Posterior vena cava (tissue), 2 donors: ENCODE data around the gene PDE5A. TPM values are rescaled to one million over a fixed set of nuclear protein-coding genes. Genes with fewer than 3 reads are reported as not detected.
A peak's percentile ranks its signal among the peaks of the same experiment; 100 is the strongest.
"Not testable (repeated sequence)": the region's sequence is repeated elsewhere in the genome, so short reads cannot be mapped to it uniquely, and the experiment has no call there.

ENCODE experiments used
- DNase-seq: peaks from one replicate; pipeline ENCODE4 v3.0.0-alpha.2; 2020; ENCODE audit warnings: low spot score
- intact Hi-C, 2 donors: fragments of 100-400 bp; cut with DNase I; formaldehyde crosslinking; loops; one replicate each; pipeline versions ENCODE4 v1.14.1 to v1.14.2; 2022 to 2023
- total RNA-seq, 2 donors: library from RNA; stranded (reverse); fragmentation: NEBNext Ultra II Directional; extraction: Animal tissue kit (Norgen Biotek cat#: 25700); gene quantifications; one replicate each; pipeline ENCODE4 v1.2.1, GENCODE V29; 2021
- donor health status: DM: yes; HTN: yes; CAD: no.
- donor health status: DM: yes; HTN: yes; CAD: no.

PDE5A gene
- total RNA-seq, 2 donors from 2014 or later: 80.4 to 87.1 TPM

- no peak for DNase-seq
- intact Hi-C loops: no loop called here
These were observed 19.8 kb upstream of the PDE5A start for GRCh38 chr4:119648398-119648797.

DNA sequence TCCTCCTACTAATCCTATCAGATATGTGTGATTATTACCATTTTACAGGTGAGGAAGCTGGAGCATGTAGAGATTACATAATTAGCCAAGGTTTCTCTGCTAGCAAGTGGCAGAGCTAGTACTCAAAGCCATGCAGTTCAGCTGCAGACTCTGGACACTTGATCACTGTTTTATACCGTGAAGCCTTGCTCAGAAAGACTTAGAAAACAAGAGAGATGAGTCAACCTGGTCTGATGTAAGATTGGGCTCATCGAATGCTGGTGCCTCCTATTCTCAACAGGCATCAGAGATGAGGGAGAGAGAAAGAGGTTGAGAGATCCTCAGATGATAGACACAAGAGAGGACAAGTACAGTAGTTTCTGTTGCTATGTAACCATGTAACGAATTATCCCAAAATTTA, 19.0 kb upstream of the PDE5A start:
- DNase-seq: no peak
- intact Hi-C loops: no loop called here

- intact Hi-C loops: no loop called here
- DNase-seq: no peak
These were observed 17.9 kb upstream of the PDE5A start for GRCh38 chr4:119646347-119647071.

DNA sequence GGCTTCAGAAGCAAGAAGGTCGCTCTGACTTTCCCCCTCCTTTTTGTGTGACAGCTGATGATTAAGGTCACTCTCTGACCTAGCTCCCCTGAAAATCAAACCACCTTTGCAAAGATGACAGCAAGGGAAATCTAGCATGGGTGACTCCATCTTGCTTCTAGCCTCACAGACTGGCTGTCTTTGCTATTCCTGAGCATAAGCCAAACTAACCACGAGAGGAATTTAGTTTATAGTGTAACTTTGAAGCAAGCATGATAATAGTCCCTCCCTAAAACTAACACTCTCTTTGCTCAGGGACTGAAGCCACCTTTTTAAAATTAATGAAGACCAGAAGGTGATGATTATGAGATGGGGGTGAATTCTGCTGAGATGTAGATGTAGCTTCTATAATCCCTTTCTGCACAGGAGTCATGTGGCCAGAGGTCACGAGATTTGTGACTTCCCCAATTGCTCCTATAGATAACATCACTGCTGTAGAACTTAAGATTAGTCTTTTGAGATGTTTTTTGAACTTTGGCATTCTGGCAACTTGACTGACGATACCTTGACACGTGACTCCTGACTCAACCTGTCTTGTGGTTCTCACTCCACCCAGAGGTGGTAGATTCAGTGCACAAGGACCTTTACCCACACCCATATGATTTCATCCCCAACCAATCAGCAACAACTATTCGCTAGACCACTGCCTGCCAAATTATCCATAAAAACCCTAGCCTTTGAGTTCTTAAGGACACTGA, 14.9 kb upstream of the PDE5A start:
- intact Hi-C loops: no loop called here
- DNase-seq: no peak

DNA sequence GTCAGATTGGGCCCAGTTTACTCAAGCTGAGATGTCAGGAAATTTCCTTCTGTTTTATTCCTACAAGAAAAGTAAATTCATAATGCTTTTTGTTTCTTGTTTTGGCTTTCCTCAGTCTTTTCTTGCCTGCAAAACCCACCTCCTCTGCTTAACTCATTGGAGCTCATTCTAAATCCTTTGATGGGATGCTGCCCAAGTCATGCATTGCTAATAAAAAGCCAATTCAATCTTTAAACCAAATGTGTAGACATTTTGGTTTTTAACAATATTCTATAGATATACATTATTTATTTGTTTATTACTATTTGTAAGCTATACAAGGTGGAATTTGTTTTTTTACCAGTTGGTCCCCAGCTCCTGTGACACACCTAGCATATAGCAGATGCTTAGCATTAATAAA, 13.2 kb upstream of the PDE5A start:
- intact Hi-C loops: no loop called here
- DNase-seq: no peak

DNA sequence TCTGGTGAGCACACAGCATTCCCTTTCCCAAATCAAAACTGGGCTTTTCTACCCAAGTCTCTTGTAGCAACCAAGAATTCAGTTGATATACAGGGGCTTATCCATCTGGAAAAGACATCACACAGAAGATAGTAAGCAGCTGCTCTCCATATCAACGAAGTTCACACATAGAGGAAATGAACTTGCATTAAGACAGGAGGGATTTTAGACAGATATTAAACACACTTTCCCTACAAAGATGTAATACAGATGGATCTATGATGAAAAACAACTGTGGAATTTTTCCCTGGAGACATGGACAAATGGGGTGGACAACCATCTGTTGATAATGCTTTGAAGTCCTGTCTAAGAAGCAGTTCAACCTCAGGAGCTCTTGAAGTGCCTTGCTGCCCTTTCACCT, 9.8 kb upstream of the PDE5A start:
- intact Hi-C loops: no loop called here
- DNase-seq: no peak

- DNase-seq, intact Hi-C loops: not testable (repeated sequence)
These were observed 8.2 kb upstream of the PDE5A start for GRCh38 chr4:119636851-119637250.

DNA sequence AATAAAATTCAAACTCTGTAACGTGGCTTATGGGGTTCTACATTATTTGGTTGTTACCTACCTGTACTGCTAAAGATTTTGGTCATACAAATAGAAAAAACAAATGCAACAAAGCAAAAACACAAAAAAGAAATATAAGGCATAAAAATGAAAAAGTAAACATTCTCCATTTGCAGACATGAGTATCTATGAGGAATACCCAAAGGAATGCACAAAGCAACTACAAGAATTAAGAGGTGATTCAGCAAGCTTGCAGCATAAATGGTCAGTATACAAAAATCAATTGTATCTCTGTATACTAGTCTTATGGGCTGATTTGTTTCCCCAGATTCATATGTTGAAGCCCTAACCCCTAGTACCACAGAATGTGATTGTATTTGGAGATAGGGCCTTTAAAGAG, 3.6 kb upstream of the PDE5A start:
- DNase-seq: no peak
- intact Hi-C loops: no loop called here

DNA sequence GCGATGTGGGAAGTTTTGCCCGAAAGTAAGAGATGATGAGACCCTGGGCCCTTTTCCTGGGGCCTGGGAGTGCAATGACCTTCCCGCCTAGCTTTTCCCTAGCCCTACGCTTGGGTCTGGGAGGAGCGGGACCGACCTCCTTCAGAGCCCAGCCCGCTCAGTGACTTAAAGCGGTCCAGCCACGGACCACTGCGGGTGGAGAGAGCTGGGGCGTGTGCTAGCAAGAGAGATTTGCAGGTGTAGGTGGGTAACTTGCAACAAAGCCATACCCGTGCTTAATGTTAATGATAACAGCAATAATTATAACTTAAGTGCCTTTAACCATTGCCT, 503 bp upstream of the PDE5A start:
- intact Hi-C loops: loop anchor here (2.0 to 10.0 kb wide), 4 partner anchors 64 to 422 kb away; no protein-coding TSS in a partner anchor
- DNase-seq: no peak

GRCh38 chr4:119627267-119628255, 1.0 kb downstream of the PDE5A start:
- intact Hi-C loops: loop anchor here (2.0 to 10.0 kb wide), 4 partner anchors 63 to 423 kb away; no protein-coding TSS in a partner anchor

GRCh38 chr4:119626943-119627266, 1.7 kb downstream of the PDE5A start:
- no peak for DNase-seq
- intact Hi-C loops: loop anchor here (5.0 to 10.0 kb wide), 3 partner anchors 62 to 420 kb away; no protein-coding TSS in a partner anchor

More at GRCh38 chr4:119627267-119628255, 1.0 kb downstream of the PDE5A start:
- peak; percentile 89 for DNase-seq

DNA sequence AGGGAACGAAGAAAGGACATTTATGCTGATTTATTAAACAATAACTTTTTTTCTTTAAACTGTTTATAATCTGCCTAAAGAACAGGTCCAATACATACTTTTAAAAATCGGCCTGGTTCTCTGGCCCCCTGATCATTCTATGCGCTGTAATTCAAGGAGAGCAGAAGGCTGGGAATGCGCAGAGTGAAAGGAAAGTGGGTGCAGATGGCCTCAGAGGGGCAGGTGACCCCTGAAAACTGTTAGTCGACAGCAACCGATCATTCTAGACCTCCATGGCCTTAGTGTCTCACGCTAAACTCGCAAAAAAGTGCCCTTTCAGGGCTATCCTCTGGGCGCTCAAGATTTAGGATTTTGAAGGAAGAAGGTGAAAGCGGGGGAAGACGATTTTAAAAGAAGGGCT, 2.2 kb downstream of the PDE5A start:
- intact Hi-C loops: loop anchor here (5.0 to 10.0 kb wide), 3 partner anchors 62 to 421 kb away; no protein-coding TSS in a partner anchor
- DNase-seq: no peak

DNA sequence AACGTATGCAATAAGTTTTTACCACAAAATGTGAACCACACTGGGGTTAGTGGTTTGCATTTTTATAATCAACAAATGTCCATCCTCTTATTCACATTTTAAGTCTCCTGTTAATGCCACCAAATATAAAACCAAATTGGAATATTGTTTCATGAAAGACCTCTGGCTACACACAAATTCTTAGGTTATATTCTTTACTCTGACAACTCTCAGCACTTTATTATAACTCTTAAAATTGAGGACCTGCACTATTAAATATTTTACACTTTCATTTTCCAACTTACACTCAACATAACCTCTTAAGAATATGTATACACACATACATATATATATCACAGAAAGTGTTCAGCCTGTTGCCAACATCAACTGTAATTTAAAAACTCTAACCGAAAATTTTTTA, 2.8 kb downstream of the PDE5A start:
- intact Hi-C loops: loop anchor here (5.0 to 10.0 kb wide), 3 partner anchors 61 to 422 kb away; no protein-coding TSS in a partner anchor
- no peak for DNase-seq

DNA sequence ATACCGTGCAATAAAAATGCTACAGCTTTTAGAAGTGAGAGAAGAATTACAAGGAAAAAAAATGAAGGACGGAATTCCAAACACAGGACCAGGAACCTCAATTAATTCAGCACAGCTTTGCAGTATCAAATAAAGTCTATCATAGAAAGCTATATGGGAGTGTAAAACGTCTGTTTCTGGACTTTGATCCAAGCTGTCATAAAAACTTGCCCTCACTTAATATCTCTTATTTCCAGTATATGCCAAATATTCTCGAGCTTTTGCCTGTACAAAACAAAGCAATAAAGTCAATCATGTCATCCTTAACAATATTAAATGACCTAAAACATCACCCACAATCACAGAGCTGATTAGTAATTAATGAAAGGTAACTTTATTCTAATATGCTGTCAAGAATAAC, 4.2 kb downstream of the PDE5A start:
- no peak for DNase-seq
- intact Hi-C loops: loop anchor here in 1 of 2 donors (10.0 kb wide), 1 partner anchor 60 kb away; no protein-coding TSS in a partner anchor

- intact Hi-C loops: loop anchor here in 1 of 2 donors (10.0 kb wide), 1 partner anchor 58 kb away; no protein-coding TSS in a partner anchor
These were observed 5.6 kb downstream of the PDE5A start for GRCh38 chr4:119623025-119623424.

DNA sequence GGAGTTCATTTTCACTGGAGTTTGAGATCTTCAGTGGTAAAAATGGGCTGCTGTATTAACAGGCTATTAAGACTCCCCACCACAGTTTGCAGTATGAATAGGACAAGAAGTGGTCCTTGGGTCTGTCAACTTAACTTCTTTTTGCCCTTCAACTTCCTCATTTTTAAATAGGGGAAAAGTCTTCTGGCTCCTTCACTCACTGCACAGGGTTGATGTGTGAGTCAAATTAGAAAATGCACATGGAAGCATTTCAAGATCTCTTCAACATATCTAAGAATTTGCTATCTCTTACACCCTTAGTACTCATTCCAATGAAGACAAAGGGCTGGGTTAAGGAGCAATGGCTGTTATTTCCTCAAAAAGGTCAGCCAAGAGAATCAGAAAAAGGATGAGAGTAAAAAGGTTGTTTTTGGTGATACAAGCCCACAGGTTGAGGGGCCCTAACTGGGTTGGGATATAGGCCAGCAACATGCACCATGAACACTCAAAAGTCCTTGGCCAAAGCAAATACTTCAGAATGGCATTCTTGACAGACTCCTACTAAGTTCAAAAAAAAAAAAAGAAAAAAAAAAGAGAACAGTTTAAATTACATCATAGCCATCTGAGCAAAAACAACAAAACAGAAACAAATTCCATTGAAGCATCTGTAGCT, 13.4 kb downstream of the PDE5A start:
- no peak for DNase-seq
- intact Hi-C loops: no loop called here

More at GRCh38 chr4:119623025-119623424, 5.6 kb downstream of the PDE5A start:
- DNase-seq: no peak

GRCh38 chr4:119604266-119604665, 24.3 kb downstream of the PDE5A start:
- intact Hi-C loops: no loop called here
- no peak for DNase-seq

DNA sequence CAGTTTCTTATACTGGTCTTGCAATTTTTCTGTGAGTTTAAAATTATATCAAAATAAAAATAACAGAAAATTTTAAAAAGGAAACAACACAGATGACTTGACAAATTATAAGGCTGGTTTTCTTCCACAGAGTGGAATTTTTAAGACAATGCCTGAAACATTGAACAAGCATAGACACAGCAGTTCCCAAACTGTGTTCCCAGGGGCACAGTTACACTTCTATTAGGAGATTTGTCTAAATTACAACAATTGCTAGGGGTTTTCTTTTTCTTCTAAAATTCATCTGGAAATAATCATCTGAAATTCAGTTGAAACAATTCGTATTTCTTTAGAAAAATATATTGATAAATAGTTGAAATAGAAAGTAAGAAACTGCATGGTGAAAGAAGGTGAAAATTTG, 26.2 kb downstream of the PDE5A start:
- intact Hi-C loops: no loop called here
- DNase-seq: no peak

GRCh38 chr4:119598521-119598920, 30.1 kb downstream of the PDE5A start:
- no peak for DNase-seq
- intact Hi-C loops: no loop called here
